ENCODE data around the gene EPN3. TPM values are rescaled to one million over a fixed set of nuclear protein-coding genes. Genes with fewer than 3 reads are reported as not detected.

Gene EPN3
- total RNA-seq, 1 experiment from 2014 or later, result 0.92 TPM

DNA sequence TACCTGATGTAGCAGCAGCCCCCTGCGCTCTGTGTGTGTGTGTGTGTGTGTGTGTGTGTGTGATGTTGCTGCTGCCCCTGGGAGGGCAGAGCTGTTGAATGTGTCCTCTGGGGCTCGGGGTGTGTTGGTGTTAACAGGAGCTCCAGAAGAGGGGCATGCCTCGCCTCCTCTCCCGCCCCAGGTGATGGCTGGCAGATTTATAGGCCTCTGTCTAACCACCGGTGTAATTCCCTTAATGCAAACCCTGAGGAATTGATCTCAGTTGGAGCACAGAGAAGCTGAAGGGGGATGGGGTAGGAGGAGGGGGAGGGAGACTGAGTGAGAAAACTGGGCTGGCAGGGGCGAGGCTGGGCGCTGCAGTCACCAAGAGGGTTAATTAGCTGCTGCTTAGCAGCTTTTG, 38.0 kb downstream of the EPN3 start:
- H3K36me3 ChIP-seq (ENCODE audit: control insufficient read depth, insufficient read depth, low read length), result no peaks in the 10 kb centered on the region
- in situ Hi-C loops (cut with HindIII; ENCODE audit: low pct_unique_long_range_greater_than_20kb, low sequenced_read_pairs) (no loop called here), intact Hi-C loops (cut with micrococcal nuclease; ENCODE audit: unreplicated experiment) (no loop called here)
- H3K4me1 ChIP-seq (ENCODE audit: control insufficient read depth, insufficient read depth, low read length), result no peaks in the 10 kb centered on the region
- no peaks in the 10 kb centered on the region for H3K27me3 ChIP-seq (ENCODE audit: control insufficient read depth, insufficient read depth, low read length)
- H3K27ac ChIP-seq (ENCODE audit: low read length), result no peak overlapping the region
- TF ChIP-seq TCF7L2 (IDR thresholded peaks at IDR 0.05; ENCODE audit: low read depth, low read length) (no peak), REST (IDR thresholded peaks at IDR 0.05; ENCODE audit: insufficient read depth in 1 of 2, low read depth in 2 of 2, low read length in 1 of 2) (no peak), CTCF (IDR thresholded peaks at IDR 0.05) (no peak), SIN3A (IDR thresholded peaks at IDR 0.05; ENCODE audit: borderline replicate concordance, insufficient read depth, low read depth, low read length) (no peak), POLR2AphosphoS5 (IDR thresholded peaks at IDR 0.05; ENCODE audit: low read depth, low read length) (no peak)
- ATAC-seq, result no peak
- BruUV-seq (replicated peaks), result no TSS peak
- CTCF ChIA-PET, result interaction anchor here (0.6 kb wide), 2 partner anchors 99 to 572 kb away, joined by 3 to 5 read pairs; no protein-coding TSS in a partner anchor
- H3K9me3 ChIP-seq (ENCODE audit: control insufficient read depth, insufficient read depth, low read depth, low read length), result no peaks in the 10 kb centered on the region
- no peak overlapping the region for H3K4me3 ChIP-seq (ENCODE audit: low read depth in 2 of 2, low read length in 2 of 2)
- DNase-seq (ENCODE audit: low read depth, low spot score), result no peak
- POLR2A ChIA-PET, result no interaction called here

DNA sequence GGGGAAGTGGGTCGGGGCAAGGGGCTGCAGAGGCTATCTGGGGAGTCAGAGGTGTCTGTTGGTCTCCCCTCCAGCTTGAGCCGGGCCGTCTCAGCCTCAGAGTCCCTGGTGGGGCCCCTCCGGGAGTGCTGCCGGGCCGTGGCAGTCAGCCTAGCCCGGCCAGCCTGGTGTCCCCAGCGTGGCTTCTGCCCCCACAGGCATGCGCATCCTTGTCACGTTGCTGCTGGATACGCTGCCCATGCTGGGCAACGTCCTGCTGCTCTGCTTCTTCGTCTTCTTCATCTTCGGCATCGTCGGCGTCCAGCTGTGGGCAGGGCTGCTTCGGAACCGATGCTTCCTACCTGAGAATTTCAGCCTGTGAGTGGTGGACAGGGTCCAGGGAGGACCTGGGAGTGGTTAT, 39.1 kb downstream of the EPN3 start:
- no peaks in the 10 kb centered on the region for H3K4me1 ChIP-seq (ENCODE audit: control insufficient read depth, insufficient read depth, low read length)
- no peaks in the 10 kb centered on the region for H3K36me3 ChIP-seq (ENCODE audit: control insufficient read depth, insufficient read depth, low read length)
- in situ Hi-C loops (cut with HindIII; ENCODE audit: low pct_unique_long_range_greater_than_20kb, low sequenced_read_pairs) (no loop called here), intact Hi-C loops (cut with micrococcal nuclease; ENCODE audit: unreplicated experiment) (no loop called here)
- TF ChIP-seq TCF7L2 (IDR thresholded peaks at IDR 0.05; ENCODE audit: low read depth, low read length) (no peak), POLR2AphosphoS5 (IDR thresholded peaks at IDR 0.05; ENCODE audit: low read depth, low read length) (no peak), REST (IDR thresholded peaks at IDR 0.05; ENCODE audit: insufficient read depth in 1 of 2, low read depth in 2 of 2, low read length in 1 of 2) (no peak), SIN3A (IDR thresholded peaks at IDR 0.05; ENCODE audit: borderline replicate concordance, insufficient read depth, low read depth, low read length) (no peak), CTCF (IDR thresholded peaks at IDR 0.05) (no peak)
- H3K27ac ChIP-seq (ENCODE audit: low read length), result no peak overlapping the region
- H3K4me3 ChIP-seq (ENCODE audit: low read depth in 2 of 2, low read length in 2 of 2), result no peak overlapping the region
- no TSS peak for BruUV-seq (replicated peaks)
- POLR2A ChIA-PET, result no interaction called here
- CTCF ChIA-PET, result no interaction called here
- no peak for ATAC-seq
- no peak for DNase-seq (ENCODE audit: low read depth, low spot score)
- no peaks in the 10 kb centered on the region for H3K9me3 ChIP-seq (ENCODE audit: control insufficient read depth, insufficient read depth, low read depth, low read length)
- H3K27me3 ChIP-seq (ENCODE audit: control insufficient read depth, insufficient read depth, low read length), result no peaks in the 10 kb centered on the region

All from Panc1 (cell line).